A549 (cell line): ENCODE data around the gene IGFBP4. TPM values are rescaled to one million over a fixed set of nuclear protein-coding genes. Genes with fewer than 3 reads are reported as not detected.

Source experiments
- ATAC-seq, 2 experiments: fragments of 200-7000 bp in 1 of 2; fragments of >200 bp in 1 of 2; cut with Nextera tagmentation in 1 of 2; cut with Tn5 transposase in 1 of 2; 3 replicates each; pipeline versions ENCODE4 v1.8.0 to v1.9.1; 2018 to 2020; ENCODE audit warnings: mild to moderate bottlenecking in 1 of 2, moderate library complexity in 1 of 2
- CTCF ChIA-PET: fragments of 300-600 bp; sonication (Branson Sonifier 250); formaldehyde crosslinking; extraction: SDS; loops from one replicate; lab custom pipeline; 2021; ENCODE audit warnings: antibody characterized with exemption, inconsistent platforms; lab: Yijun Ruan, JAX
- POLR2A ChIA-PET: fragments of 350-600 bp; formaldehyde crosslinking; extraction: SDS; loops from one replicate; lab custom pipeline; 2021; ENCODE audit warnings: antibody characterized with exemption, inconsistent platforms; lab: Yijun Ruan, JAX
- DNase-seq, 2 experiments: peaks; one replicate each; pipeline versions ENCODE4 v3.0.0 to v3.0.0-alpha.2; 2011 to 2016; ENCODE audit warnings: low read depth in 1 of 2, low spot score in 1 of 2
- FAIRE-seq: peaks from 2 replicates; lab custom pipeline; 2011; peaks lifted over from hg19 to GRCh38; lab: Jason Lieb, UNC
- H3K27ac ChIP-seq, 2 experiments: fragments of >200 bp; sonication (Bioruptor Twin); formaldehyde crosslinking; 3 replicates each; pipeline ENCODE4 v1.5.1; 2016 to 2017
- H3K4me1 ChIP-seq: fragments of >200 bp; sonication (Bioruptor Twin); formaldehyde crosslinking; 3 replicates; pipeline ENCODE4 v1.6.1; 2016
- H3K4me2 ChIP-seq: fragments of >200 bp; sonication (Bioruptor Twin); formaldehyde crosslinking; 3 replicates; pipeline ENCODE4 v1.6.1; 2016
- H3K4me3 ChIP-seq: fragments of >200 bp; sonication (Bioruptor Twin); formaldehyde crosslinking; 3 replicates; pipeline ENCODE4 v1.5.1; 2016
- H3K9me3 ChIP-seq: fragments of >200 bp; sonication (Bioruptor Twin); formaldehyde crosslinking; 3 replicates; pipeline ENCODE4 v1.6.1; 2016
- BHLHE40 ChIP-seq: IDR thresholded peaks from 2 replicates; pipeline ENCODE4 v1.6.1; 2012; ENCODE audit warnings: low read depth, low read length, inconsistent platforms
- CBX2 ChIP-seq: fragments of 200-600 bp; sonication (generic); IDR thresholded peaks from 2 replicates; pipeline ENCODE4 v1.6.1; 2016; ENCODE audit warnings: low read depth, mild to moderate bottlenecking, borderline replicate concordance
- CBX8 ChIP-seq: fragments of 200-600 bp; sonication (generic); IDR thresholded peaks from 2 replicates; pipeline ENCODE4 v1.6.1; 2016
- CHD2 ChIP-seq: fragments of 150-350 bp; IDR thresholded peaks from 2 replicates; pipeline ENCODE4 v1.6.1; 2014; ENCODE audit warnings: low read length; ENCODE audit not compliant: partially characterized antibody
- CHD4 ChIP-seq: fragments of 200-600 bp; sonication (generic); IDR thresholded peaks from 2 replicates; pipeline ENCODE4 v1.6.1; 2016; ENCODE audit warnings: antibody characterized with exemption, mild to moderate bottlenecking, borderline replicate concordance
- EHMT2 ChIP-seq: fragments of 200-600 bp; sonication (generic); IDR thresholded peaks from 2 replicates; pipeline ENCODE4 v1.6.1; 2016; ENCODE audit warnings: antibody characterized with exemption, low read depth, mild to moderate bottlenecking, moderate library complexity
- EP300 ChIP-seq, 2 experiments: fragments of >200 bp; sonication (Bioruptor Twin); formaldehyde crosslinking; IDR thresholded peaks; 2 replicates in 1 of 2; 3 replicates in 1 of 2; pipeline ENCODE4 v1.6.1; 2016 to 2017
- ESRRA ChIP-seq: fragments of 150-350 bp; IDR thresholded peaks from 2 replicates; pipeline ENCODE4 v1.6.1; 2014; ENCODE audit warnings: mild to moderate bottlenecking, low read length, borderline replicate concordance
- FOSB ChIP-seq: fragments of 250-450 bp; sonication (Bioruptor Pico); IDR thresholded peaks from 2 replicates; pipeline ENCODE4 v1.5.0; 2020; ENCODE audit warnings: mild to moderate bottlenecking, moderate library complexity
- FOSL2 ChIP-seq, 2 experiments: fragments of 450-650 bp in 1 of 2; fragments of >200 bp in 1 of 2; sonication (Bioruptor Twin) in 1 of 2; formaldehyde crosslinking; IDR thresholded peaks; 2 replicates each; pipeline versions ENCODE4 v1.5.0 to v1.6.1; 2016 to 2020; ENCODE audit warnings: mild to moderate bottlenecking in 1 of 2, moderate library complexity in 1 of 2
- GATA3 ChIP-seq: IDR thresholded peaks from 2 replicates; pipeline ENCODE4 v1.6.1; 2012; ENCODE audit warnings: borderline replicate concordance
- HDAC2 ChIP-seq: fragments of 200-600 bp; sonication (generic); IDR thresholded peaks from 2 replicates; pipeline ENCODE4 v1.6.1; 2016
- HMGXB4 ChIP-seq: fragments of 250-450 bp; sonication (Bioruptor Pico); IDR thresholded peaks from 2 replicates; pipeline ENCODE4 v1.5.0; 2021; ENCODE audit warnings: mild to moderate bottlenecking, moderate library complexity, borderline replicate concordance
- HOXA7 ChIP-seq: fragments of 250-450 bp; sonication (Bioruptor Pico); IDR thresholded peaks from 2 replicates; pipeline ENCODE4 v1.5.0; 2020; ENCODE audit warnings: mild to moderate bottlenecking, moderate library complexity
- HOXB13 ChIP-seq: fragments of 250-450 bp; sonication (Bioruptor Pico); IDR thresholded peaks from 2 replicates; pipeline ENCODE4 v1.5.0; 2020; ENCODE audit warnings: low read depth, mild to moderate bottlenecking, moderate library complexity
- HOXB5 ChIP-seq: fragments of 250-450 bp; sonication (Bioruptor Pico); IDR thresholded peaks from 2 replicates; pipeline ENCODE4 v1.5.0; 2020; ENCODE audit warnings: mild to moderate bottlenecking, moderate library complexity
- JUNB ChIP-seq: fragments of >200 bp; sonication (Bioruptor Twin); formaldehyde crosslinking; IDR thresholded peaks from 2 replicates; pipeline ENCODE4 v1.6.1; 2016
- KDM5A ChIP-seq: fragments of 200-600 bp; sonication (generic); IDR thresholded peaks from 2 replicates; pipeline ENCODE4 v1.6.1; 2016; ENCODE audit warnings: antibody characterized with exemption, mild to moderate bottlenecking
- MYC ChIP-seq: IDR thresholded peaks from 2 replicates; pipeline ENCODE4 v1.6.1; 2012; ENCODE audit warnings: mild to moderate bottlenecking, inconsistent platforms, low read length, improper control_type of control experiment, borderline replicate concordance
- NPAS2 ChIP-seq: fragments of 250-450 bp; sonication (Bioruptor Pico); IDR thresholded peaks from 2 replicates; pipeline ENCODE4 v1.8.0; 2022; ENCODE audit warnings: mild to moderate bottlenecking, moderate library complexity, borderline replicate concordance
- NR3C1 ChIP-seq: fragments of >200 bp; sonication (Bioruptor Twin); formaldehyde crosslinking; IDR thresholded peaks from 3 replicates; pipeline ENCODE4 v1.6.1; 2017
- POLR2AphosphoS2 ChIP-seq: conservative IDR thresholded peaks from 2 replicates; pipeline ENCODE4 v1.6.1; 2012; ENCODE audit warnings: low read length, improper control_type of control experiment, inconsistent platforms
- RAD21 ChIP-seq, 2 experiments: fragments of >200 bp in 1 of 2; sonication (Bioruptor Twin) in 1 of 2; formaldehyde crosslinking in 1 of 2; IDR thresholded peaks in 1 of 2; conservative IDR thresholded peaks in 1 of 2; 2 replicates in 1 of 2; 3 replicates in 1 of 2; pipeline ENCODE4 v1.6.1; 2012 to 2018; ENCODE audit warnings: inconsistent platforms in 1 of 2
- RARB ChIP-seq: fragments of 250-450 bp; sonication (Bioruptor Pico); IDR thresholded peaks from 2 replicates; pipeline ENCODE4 v1.8.0; 2021; ENCODE audit warnings: mild to moderate bottlenecking, moderate library complexity
- RCOR1 ChIP-seq: fragments of 150-350 bp; IDR thresholded peaks from 2 replicates; pipeline ENCODE4 v1.6.1; 2014; ENCODE audit warnings: antibody characterized with exemption, low read length, low read depth
- REST ChIP-seq: fragments of 200-600 bp; sonication (generic); IDR thresholded peaks from 2 replicates; pipeline ENCODE4 v1.6.1; 2016; ENCODE audit warnings: antibody characterized with exemption, mild to moderate bottlenecking, moderate library complexity
- SMC3 ChIP-seq: fragments of >200 bp; sonication (Bioruptor Twin); formaldehyde crosslinking; IDR thresholded peaks from 3 replicates; pipeline ENCODE4 v1.6.1; 2018; ENCODE audit warnings: inconsistent platforms
- TP53 ChIP-seq: fragments of 250-450 bp; sonication (Bioruptor Pico); IDR thresholded peaks from 2 replicates; pipeline ENCODE4 v1.5.0; 2021; ENCODE audit warnings: mild to moderate bottlenecking, moderate library complexity
- ZNF302 ChIP-seq: fragments of 250-450 bp; sonication (Bioruptor Pico); IDR thresholded peaks from 2 replicates; pipeline ENCODE4 v1.9.0; 2021; ENCODE audit warnings: inconsistent platforms, mild to moderate bottlenecking, moderate library complexity
- WGBS: methylation state at CpG from one replicate; pipeline ENCODE4 v1.1.6; 2017; ENCODE audit errors: missing lambda C conversion rate; 5-methylcytosine and 5-hydroxymethylcytosine counted together
- polyA plus RNA-seq, 4 experiments: library from polyadenylated mRNA; depleted of rRNA in 3 of 4; stranded (reverse); fragments of >200 nt; fragmentation: RNase III in 1 of 4; extraction: RNeasy Plus Mini Kit Qiagen cat#74134 plus additional on column Dnase treatment in 1 of 4; gene quantifications; 2 replicates in 3 of 4; 3 replicates in 1 of 4; pipeline ENCODE4 v1.2.3, GENCODE V29; 2011 to 2017
- TF ChIP-seq, protein P1 (sequence below): fragments of >200 bp; sonication (Bioruptor Twin); formaldehyde crosslinking; IDR thresholded peaks from 2 replicates; pipeline ENCODE4 v1.6.1; 2016
- TF ChIP-seq, protein P2 (sequence below): fragments of 150-350 bp; IDR thresholded peaks from 2 replicates; pipeline ENCODE4 v1.6.1; 2014; ENCODE audit warnings: low read depth, mild to moderate bottlenecking, low read length
- TF ChIP-seq, protein P3 (sequence below): fragments of 450-650 bp; IDR thresholded peaks from 2 replicates; pipeline ENCODE4 v1.6.1; 2014; ENCODE audit warnings: antibody characterized with exemption

IGFBP4 gene
- polyA plus RNA-seq, 2 of the 4 experiments (the other 2 are of a cell fraction), result 1,080 to 1,829 TPM

GRCh38 chr17:40485851-40486521, 42.7 kb downstream of the IGFBP4 start:
- Histone ChIP-seq H3K4me1 (peaks cover 98% of the 10 kb centered on the region), H3K4me2 (peak overlapping the region; percentile 61), H3K9me3 (no peaks in the 10 kb centered on the region), H3K4me3 (no peak overlapping the region), H3K27ac (peak overlapping the region; percentile 96 to 97)
- CTCF ChIA-PET, result interaction anchor here (0.8 to 15.5 kb wide), 21 partner anchors 9 to 124 kb away, joined by 3 to 379 read pairs (median 5); partner anchors contain the start of gene TNS4
- FAIRE-seq (no peak), DNase-seq (peak; percentile 96 to 99), ATAC-seq (peak; percentile 73 to 81)
- POLR2A ChIA-PET, result interaction anchor here (0.5 to 4.7 kb wide), 29 partner anchors 8 to 161 kb away, joined by 3 to 42 read pairs (median 5); partner anchors contain the start of genes SMARCE1 and TNS4
- WGBS, result 7% methylated on average over 15 of the region's 17 CpGs
- peak; percentile 96 for TF ChIP-seq HOXB5 (CRISPR knock-in tag)
- TF ChIP-seq TP53 (CRISPR knock-in tag), result peak; percentile 94
- TF ChIP-seq RCOR1, result no peak
- TF ChIP-seq MYC, result no peak
- no peak for TF ChIP-seq CBX8
- TF ChIP-seq HMGXB4, result 0 out of 2 replicates have a peak, but pooled peaks have one; percentile 64
- peak; percentile 59 for TF ChIP-seq HOXA7 (CRISPR knock-in tag)
- no peak; the same call in 2 of the 3 replicates for TF ChIP-seq NR3C1
- TF ChIP-seq NPAS2, result 0 out of 2 replicates have a peak, but pooled peaks have one; percentile 49
- TF ChIP-seq HDAC2, result no peak
- peak; percentile 19 for TF ChIP-seq POLR2AphosphoS2
- no peak for TF ChIP-seq CBX2
- no peak for TF ChIP-seq CHD4
- TF ChIP-seq GATA3, result peak; percentile 98
- TF ChIP-seq HOXB13 (CRISPR knock-in tag), result peak; percentile 99
- TF ChIP-seq SMC3, result peak; percentile 42
- TF ChIP-seq, protein P1, sequence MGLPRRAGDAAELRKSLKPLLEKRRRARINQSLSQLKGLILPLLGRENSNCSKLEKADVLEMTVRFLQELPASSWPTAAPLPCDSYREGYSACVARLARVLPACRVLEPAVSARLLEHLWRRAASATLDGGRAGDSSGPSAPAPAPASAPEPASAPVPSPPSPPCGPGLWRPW, result peak; percentile 74
- no peak for TF ChIP-seq EHMT2
- TF ChIP-seq, protein P2, sequence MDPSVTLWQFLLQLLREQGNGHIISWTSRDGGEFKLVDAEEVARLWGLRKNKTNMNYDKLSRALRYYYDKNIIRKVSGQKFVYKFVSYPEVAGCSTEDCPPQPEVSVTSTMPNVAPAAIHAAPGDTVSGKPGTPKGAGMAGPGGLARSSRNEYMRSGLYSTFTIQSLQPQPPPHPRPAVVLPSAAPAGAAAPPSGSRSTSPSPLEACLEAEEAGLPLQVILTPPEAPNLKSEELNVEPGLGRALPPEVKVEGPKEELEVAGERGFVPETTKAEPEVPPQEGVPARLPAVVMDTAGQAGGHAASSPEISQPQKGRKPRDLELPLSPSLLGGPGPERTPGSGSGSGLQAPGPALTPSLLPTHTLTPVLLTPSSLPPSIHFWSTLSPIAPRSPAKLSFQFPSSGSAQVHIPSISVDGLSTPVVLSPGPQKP, result no peak
- TF ChIP-seq BHLHE40, result no peak
- TF ChIP-seq EP300 (IDR thresholded peaks at IDR 0.05), result peak; percentile 99
- TF ChIP-seq ZNF302 (CRISPR knock-in tag), result peak; percentile 97
- TF ChIP-seq, protein P3, sequence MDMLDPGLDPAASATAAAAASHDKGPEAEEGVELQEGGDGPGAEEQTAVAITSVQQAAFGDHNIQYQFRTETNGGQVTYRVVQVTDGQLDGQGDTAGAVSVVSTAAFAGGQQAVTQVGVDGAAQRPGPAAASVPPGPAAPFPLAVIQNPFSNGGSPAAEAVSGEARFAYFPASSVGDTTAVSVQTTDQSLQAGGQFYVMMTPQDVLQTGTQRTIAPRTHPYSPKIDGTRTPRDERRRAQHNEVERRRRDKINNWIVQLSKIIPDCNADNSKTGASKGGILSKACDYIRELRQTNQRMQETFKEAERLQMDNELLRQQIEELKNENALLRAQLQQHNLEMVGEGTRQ, result no peak
- peak; percentile 5 to 62 for TF ChIP-seq RAD21 (conservative IDR thresholded peaks at IDR 0.05 in 1 of 2, IDR thresholded peaks at IDR 0.05 in 1 of 2)
- peak; percentile 43 for TF ChIP-seq RARB (CRISPR knock-in tag)
- no peak for TF ChIP-seq CHD2
- TF ChIP-seq ESRRA, result 0 out of 2 replicates have a peak, but pooled peaks have one; percentile 6
- peak; percentile 96 for TF ChIP-seq JUNB
- no peak for TF ChIP-seq KDM5A
- no peak; the same call in 1 of the 2 replicates for TF ChIP-seq REST
- peak; percentile 94 for TF ChIP-seq FOSL2 (IDR thresholded peaks at IDR 0.05)
- peak; percentile 97 for TF ChIP-seq FOSL2 (CRISPR knock-in tag; IDR thresholded peaks at IDR 0.05)
- peak; percentile 25; the same call in 1 of the 2 replicates for TF ChIP-seq FOSB
